Neural crest cell (in vitro differentiated cells): Measurements from ENCODE around the gene CLTCL1. TPM values are rescaled to one million over a fixed set of nuclear protein-coding genes. Genes with fewer than 3 reads are reported as not detected.

Experiments used
- DNase-seq: peaks from one replicate; pipeline ENCODE4 v3.0.0; 2021; ENCODE audit warnings: low read depth, mixed read lengths, low spot score
- H3K27ac Mint-ChIP-seq: one replicate; pipeline ENCODE4 v1.8.0; 2021; ENCODE audit warnings: mild to moderate bottlenecking, mixed read lengths; ENCODE audit not compliant: unreplicated experiment
- H3K27me3 Mint-ChIP-seq: 2 replicates; pipeline ENCODE4 v1.8.0; 2021; ENCODE audit warnings: low read depth, mild to moderate bottlenecking, mixed read lengths
- H3K36me3 Mint-ChIP-seq: 2 replicates; pipeline ENCODE4 v1.8.0; 2021; ENCODE audit warnings: low read depth, mild to moderate bottlenecking, mixed read lengths
- H3K4me1 Mint-ChIP-seq: 2 replicates; pipeline ENCODE4 v1.8.0; 2021; ENCODE audit warnings: mixed read lengths
- H3K4me3 Mint-ChIP-seq: one replicate; pipeline ENCODE4 v1.8.0; 2021; ENCODE audit warnings: mild to moderate bottlenecking, mixed read lengths
- H3K9me3 Mint-ChIP-seq: 2 replicates; pipeline ENCODE4 v1.8.0; 2021; ENCODE audit warnings: mixed read lengths
- CTCF ChIP-seq: fragments of 200-600 bp; sonication (generic); conservative IDR thresholded peaks from 2 replicates; pipeline ENCODE4 v1.5.0; 2021; ENCODE audit warnings: antibody characterized with exemption, mild to moderate bottlenecking
- total RNA-seq: library from RNA; stranded (reverse); gene quantifications from 2 replicates; pipeline ENCODE4 v1.2.1, GENCODE V29; 2021

Gene CLTCL1
- total RNA-seq, 1 donor from 2014 or later, result 7.2 TPM

GRCh38 chr22:19149047-19149883 is 142.3 kb downstream of the CLTCL1 start:
- no peak for TF ChIP-seq CTCF
- H3K4me1 Mint-ChIP-seq, result peaks cover 6% of the 10 kb centered on the region
- H3K27ac Mint-ChIP-seq, result no peak overlapping the region
- no peak for DNase-seq
- no peak overlapping the region for H3K4me3 Mint-ChIP-seq
- H3K9me3 Mint-ChIP-seq, result peaks cover 3% of the 10 kb centered on the region
- H3K36me3 Mint-ChIP-seq, result peaks cover 6% of the 10 kb centered on the region
- peaks cover 77% of the 10 kb centered on the region for H3K27me3 Mint-ChIP-seq

- Mint-ChIP-seq H3K4me1 (peaks cover 12% of the 10 kb centered on the region), H3K9me3 (peaks cover 3% of the 10 kb centered on the region), H3K27ac (no peak overlapping the region), H3K4me3 (no peak overlapping the region), H3K36me3 (peaks cover 4% of the 10 kb centered on the region), H3K27me3 (peaks cover 70% of the 10 kb centered on the region)
- DNase-seq, result no peak
- TF ChIP-seq CTCF, result no peak
Measured at GRCh38 chr22:19148417-19149046, 143.0 kb downstream of the CLTCL1 start.

GRCh38 chr22:19147195-19147780 is 144.2 kb downstream of the CLTCL1 start:
- Mint-ChIP-seq H3K4me1 (peaks cover 12% of the 10 kb centered on the region), H3K9me3 (peaks cover 3% of the 10 kb centered on the region), H3K27me3 (peaks cover 60% of the 10 kb centered on the region), H3K27ac (no peak overlapping the region), H3K4me3 (no peak overlapping the region), H3K36me3 (peaks cover 4% of the 10 kb centered on the region)
- no peak for DNase-seq
- no peak for TF ChIP-seq CTCF

DNA sequence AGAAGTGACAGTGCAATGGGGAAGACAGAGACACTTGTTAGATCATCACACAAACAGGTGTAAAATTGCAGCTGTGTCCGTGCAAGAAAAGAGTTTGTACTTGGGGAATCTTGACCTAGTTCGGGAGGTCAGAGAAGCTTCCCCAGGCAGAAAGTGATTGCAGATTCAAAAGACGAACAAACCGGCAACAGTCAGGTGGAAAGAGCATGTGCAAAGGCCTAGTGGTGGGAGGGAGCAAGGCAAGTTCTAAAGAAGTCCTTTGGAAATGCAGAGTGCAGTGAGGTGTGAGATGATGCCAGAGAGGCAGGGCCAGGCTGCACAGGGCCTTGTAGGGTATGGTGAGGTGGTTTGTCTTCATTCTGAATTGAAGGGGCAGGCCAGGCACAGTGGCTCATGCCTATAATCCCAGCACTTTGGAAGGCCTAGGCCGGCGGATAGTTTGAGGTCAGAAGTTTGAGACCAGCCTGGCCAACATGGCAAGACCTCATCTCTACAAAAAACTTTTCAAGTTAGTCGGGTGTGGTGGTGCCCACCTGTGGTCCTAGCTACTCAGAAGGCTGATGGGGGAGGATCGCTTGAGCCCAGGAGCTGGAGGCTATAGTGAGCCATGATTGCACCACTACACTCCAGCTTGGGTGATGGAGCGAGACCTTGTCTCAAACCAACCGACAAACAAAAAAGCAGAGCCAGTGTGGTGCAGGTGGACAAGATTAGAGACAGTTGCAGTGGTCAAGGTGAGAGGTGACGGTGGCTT is 145.1 kb downstream of the CLTCL1 start:
- H3K27ac Mint-ChIP-seq, result no peak overlapping the region
- TF ChIP-seq CTCF, result peak; percentile 17
- peak overlapping the region; percentile 3 for H3K4me3 Mint-ChIP-seq
- peaks cover 3% of the 10 kb centered on the region for H3K9me3 Mint-ChIP-seq
- peaks cover 51% of the 10 kb centered on the region for H3K27me3 Mint-ChIP-seq
- peaks cover 12% of the 10 kb centered on the region for H3K4me1 Mint-ChIP-seq
- DNase-seq, result no peak
- H3K36me3 Mint-ChIP-seq, result no peaks in the 10 kb centered on the region

DNA sequence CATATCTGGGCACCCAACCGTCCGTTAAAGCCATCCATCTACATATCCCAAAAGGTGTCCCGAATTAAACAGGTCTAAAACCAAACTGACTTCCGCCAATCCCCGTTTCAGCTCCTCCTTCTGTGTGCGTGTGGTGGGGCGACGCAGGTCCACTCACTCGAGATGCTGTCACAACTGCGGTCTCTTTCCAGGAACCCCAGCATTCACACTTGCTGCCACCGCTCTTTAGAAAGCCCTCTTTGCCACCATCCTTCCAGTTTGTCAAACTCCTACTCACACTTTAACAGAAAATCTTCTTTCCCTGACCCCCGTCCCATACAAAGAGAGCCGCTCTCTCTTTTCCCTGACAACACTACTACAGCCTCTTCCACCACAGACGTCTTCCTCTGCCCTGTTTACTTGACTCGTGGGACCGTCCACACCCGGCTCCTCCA is 147.5 kb downstream of the CLTCL1 start:
- no peak for TF ChIP-seq CTCF
- Mint-ChIP-seq H3K27ac (peak overlapping the region; percentile 93), H3K36me3 (no peaks in the 10 kb centered on the region), H3K27me3 (peaks cover 35% of the 10 kb centered on the region), H3K9me3 (peaks cover 3% of the 10 kb centered on the region), H3K4me1 (peaks cover 12% of the 10 kb centered on the region), H3K4me3 (peak overlapping the region; percentile 98)
- DNase-seq, result no peak
